Activated CD4-positive, alpha-beta T cell treated with anti-CD3 and anti-CD28 coated beads for 48 hours (primary cell): Measurements from ENCODE around the gene PAX5.
"Not testable (repeated sequence)": the region's sequence is repeated elsewhere in the genome, so short reads cannot be mapped to it uniquely, and the experiment has no call there.

Experiments used
- DNase-seq: peaks from one replicate; pipeline ENCODE4 v3.0.0-alpha.2; 2020

Gene PAX5

GRCh38 chr9:36874921-36875320 is 159.1 kb downstream of the PAX5 start:
- DNase-seq, result no peak

DNA sequence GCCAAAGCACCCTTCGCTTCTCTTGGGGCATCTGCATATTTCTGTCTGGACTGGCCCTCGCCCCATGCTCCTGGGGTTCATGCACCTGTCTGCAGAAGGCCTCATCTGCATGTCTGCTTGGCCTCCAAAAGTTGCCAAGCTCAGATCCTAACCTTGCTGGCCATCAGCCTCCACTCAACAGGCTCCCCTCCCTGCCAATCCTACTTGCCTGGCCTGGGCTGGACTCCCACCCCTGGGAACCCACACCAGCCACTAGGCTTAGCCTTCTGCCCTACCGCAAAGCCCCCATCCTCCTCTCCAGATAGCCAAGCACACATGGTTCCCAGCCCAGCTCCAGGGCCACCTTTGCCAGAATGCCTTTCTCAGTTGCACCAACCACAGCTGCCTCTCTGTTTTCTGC is 159.8 kb downstream of the PAX5 start:
- DNase-seq, result no peak

DNA sequence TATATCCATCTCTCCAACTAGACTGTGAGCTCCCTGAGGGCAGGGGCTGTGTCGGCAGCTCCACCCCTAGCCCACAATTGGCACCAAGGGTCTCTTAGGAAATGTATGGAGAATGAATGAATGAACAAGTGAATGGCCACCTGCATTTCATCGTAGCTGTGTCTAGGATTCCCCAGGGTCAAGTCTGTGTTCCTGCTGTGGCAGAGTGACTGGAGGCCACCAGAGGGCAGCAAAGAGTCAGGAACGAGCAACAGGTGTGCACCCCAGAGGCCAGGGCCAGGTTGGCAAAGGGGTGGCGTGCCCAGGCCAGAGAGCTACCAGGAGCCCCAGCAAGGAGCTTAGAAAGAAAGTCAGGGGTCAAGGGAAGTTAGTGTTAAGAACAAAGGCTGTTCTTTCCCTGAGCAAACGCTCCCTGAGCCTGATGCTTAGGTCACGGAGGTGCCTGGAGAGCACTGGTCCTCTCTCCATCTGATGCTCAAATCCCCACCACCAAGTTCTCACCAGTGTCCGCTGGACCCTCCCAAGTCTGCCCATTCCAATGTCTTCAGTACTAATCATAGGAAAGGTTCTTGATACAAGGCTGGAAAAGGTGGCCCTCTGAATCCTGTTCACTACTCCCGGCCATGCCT is 160.7 kb downstream of the PAX5 start:
- peak; percentile 86 for DNase-seq

DNA sequence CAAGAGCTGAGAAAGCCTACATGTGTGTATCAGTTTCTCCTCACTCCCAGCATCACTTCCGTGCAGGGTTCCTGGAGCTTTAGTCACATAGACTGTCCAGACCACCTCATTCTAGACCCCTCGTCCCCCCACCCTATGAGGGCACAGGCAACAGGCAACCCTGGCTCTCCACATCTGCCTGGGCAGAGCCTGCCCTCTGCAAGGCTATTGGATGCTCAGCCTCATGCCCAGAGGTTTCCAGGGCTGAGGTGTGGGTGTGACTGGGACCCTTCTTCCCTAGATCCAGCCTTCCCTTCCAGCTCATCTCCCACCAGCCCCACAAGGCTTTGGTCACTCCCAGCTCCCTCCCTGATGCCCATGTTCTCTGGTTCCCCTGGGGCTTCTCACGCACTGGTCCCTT is 161.4 kb downstream of the PAX5 start:
- DNase-seq, result no peak

GRCh38 chr9:36871606-36872005 is 162.5 kb downstream of the PAX5 start:
- DNase-seq, result no peak

- no peak for DNase-seq
Observed at GRCh38 chr9:36870960-36871359, 163.1 kb downstream of the PAX5 start.

- DNase-seq, result not testable (repeated sequence)
Observed at GRCh38 chr9:36869605-36870004, 164.5 kb downstream of the PAX5 start.

- DNase-seq, result no peak
Observed at GRCh38 chr9:36868586-36869282, 165.3 kb downstream of the PAX5 start.

DNA sequence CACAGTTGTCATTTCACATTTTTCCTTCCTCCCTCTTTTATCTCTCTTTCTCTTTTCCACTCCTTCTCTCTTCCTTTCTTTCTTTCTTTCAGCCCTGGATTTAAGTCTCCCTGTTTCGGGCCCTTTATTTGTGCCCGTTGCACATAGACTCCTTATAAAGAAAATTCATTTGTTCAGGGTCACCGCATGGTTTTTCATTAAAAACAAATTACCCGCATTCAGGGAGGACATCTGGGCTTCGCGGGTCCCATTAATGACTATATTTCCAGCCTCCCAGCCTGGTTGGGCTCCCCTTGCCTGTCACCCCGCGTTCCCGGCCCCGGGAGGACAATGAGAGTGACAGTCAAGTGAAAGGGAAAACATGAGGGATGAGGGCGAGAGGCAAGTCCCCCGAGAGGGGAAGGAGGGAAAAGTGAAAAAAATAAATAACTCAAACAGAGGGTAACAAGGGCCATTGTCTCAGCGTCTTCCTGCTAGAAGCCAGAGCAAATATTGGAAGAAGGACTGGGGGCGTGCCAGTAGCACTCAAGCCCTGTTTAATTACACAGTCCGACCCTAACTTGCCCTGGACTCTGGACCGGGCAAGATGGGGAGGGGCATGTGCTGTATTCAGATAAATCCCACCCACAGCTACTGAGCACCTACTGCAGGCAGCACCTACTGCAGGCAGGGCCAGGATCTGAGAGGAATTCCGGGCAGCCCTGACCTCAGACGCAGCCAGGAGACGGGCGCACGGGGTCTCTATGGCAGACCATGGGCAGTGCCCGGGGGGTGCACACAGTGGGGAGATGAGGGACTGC is 166.2 kb downstream of the PAX5 start:
- DNase-seq, result no peak

DNA sequence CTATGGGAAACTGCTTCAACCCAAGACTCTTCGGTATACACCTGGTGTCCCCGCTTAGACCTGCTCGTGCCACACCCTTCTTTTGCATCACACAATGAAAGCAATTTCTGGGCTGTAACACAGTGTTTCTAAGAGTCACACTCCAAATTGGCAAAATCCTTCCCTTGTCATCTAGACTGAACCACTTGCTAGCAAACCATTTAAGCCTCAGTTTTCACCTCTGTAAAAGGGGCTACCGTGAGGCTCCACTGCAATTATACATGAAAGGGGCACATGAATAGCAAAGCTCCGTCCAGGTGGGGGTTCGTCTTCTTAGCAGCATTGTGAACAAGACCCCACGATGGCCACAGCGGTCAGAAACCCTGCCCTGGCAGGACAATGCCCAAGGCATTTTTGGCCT is 166.8 kb downstream of the PAX5 start:
- no peak for DNase-seq

DNA sequence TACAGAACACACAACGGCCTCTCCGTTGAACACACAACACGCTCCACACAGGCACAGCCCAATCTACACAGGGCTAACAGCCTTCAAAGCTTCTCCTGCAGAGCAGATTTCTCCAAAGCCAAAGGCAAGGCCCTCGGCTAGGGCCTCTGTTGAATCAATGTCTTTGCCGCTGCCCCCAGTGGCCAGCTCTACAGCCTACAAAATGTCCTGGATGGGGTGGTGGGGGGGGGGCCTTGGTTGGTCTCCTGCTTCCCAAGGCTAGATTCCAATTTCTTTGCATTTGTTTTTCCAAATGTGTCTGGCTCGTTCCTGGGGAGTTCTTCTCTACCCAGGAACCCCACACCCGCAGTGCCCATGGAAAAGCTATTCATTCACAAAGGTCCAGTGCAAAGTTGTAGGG is 167.2 kb downstream of the PAX5 start:
- no peak for DNase-seq

DNA sequence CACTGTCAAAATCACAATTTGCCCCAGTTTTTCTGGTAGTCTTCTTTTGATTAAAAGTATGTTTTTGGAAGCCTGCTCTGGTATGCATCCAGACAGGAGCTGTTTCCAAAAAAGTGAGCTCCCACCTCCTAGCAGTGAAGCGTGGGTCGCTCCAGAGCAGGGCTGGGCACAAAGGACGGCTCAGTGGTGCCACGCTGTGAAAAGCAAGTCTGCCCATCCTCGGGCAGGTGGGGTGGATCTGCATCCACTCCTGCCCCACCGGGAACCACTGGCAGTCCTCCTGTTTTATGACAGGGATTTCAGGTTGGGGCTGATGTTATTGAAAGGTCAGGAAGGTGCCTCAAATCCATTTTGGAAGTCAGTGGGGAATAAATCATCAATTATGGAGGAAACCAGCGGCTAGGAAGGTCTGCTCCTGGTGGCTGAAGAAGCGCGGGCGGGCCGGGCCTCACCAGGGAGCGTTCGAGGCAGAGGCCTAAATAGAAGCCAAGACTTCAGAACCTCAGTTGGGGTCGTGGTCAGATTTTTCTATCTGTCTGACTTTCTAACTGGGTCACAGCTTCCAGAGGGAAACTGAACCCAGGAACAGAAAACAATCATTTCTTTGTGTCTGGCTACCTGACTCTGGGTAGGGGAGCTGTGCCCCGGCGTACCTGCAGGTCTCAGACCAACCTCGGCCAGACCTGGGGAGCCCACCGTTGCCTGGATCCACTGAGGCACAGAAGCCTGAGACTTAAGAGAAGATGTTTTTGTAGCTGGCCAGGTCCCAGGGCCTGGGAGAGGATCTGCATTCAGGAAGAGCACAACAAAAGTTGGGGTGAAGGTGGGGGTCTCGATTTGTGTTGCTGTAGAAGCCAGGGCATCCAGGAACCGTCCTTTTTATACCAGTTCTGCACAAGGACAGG is 168.1 kb downstream of the PAX5 start:
- no peak for DNase-seq

DNA sequence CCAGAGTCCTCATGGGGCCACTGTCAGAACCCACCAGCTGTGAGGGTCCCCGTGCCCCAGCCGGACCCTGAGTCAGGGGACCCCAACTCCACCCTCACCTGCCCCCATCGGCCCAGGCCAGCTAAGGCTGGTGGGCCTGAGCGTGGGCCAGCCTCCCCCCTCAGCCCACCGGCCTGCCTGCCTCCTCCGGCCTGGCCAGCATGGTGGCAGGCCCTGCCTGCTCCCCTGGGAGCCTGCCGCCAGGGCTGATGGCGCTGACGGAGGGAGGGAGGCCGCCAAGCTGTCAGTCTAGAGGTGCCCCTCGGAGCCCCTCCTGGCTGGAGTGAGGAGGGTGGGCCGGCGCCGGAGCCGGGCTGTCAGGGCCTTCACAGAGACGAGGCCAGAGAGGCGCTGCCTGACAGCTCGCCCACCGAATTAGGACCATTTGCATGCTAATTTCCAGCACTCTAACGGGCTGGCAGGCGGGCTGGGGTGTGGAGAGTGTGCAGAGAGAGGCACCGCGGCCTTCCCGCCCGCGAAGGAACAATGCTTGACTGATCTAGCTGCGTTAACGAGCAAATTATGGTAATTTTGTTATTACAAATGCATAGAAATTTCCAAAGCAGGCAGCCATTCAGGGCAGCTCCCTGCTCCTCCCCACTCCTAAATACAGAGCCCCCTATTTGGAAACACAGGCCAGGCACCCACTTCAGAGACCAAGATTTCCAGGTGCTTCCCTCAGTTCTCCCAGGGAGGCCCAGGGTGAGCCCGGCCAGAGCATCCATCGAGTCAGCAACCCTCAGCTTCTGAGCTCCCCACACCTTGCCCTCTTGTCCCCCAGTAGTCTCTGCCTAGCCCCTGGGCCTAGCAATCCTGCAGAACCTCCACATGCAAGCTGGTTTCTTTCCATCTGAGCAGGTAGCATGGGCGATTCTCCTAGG is 169.3 kb downstream of the PAX5 start:
- DNase-seq, result no peak

- DNase-seq, result peak; percentile 11
Observed at GRCh38 chr9:36862206-36863145, 171.6 kb downstream of the PAX5 start.

- no peak for DNase-seq
Observed at GRCh38 chr9:36861528-36862205, 172.4 kb downstream of the PAX5 start.

- DNase-seq, result no peak
Observed at GRCh38 chr9:36858805-36859375, 175.2 kb downstream of the PAX5 start.

DNA sequence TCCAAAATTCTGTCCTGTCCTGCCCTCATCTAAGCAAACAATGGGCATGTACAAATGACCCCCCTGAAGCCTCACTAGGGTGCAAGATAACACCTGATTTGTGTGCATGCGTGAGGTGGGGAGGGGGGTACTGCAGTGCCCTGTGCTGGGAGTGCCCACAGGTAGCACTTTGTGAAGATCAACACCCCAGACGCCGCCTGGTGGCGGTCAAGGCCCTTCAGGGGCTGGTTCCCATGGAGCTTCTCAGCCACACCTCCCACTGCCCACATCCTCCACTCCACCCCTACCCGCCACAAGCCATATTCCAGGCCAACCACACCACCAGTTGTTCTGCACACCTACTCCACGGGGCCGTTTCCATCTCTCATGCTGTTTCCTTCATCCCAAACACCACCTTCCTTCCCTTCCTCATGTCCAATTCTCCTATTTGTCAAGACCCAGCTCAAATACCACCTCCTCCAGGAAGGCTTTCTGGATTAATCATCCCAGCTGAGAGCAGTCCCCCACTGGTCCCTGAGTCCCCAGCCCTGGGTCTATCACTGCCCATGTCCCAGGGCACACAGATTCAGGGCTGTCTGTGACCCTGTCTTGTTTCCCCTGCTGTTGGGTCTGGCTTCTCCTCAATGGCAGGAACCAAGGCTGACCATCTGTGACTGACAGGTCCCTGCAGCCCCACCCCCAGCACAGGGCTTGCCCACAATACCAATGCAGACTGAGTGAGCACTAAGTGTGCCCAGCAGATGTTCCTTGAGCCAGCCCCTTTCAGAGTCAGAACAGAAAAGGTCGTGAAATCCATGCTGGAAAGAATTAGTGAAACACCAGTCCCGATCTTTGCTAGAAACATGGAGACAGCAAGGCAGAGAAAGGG is 178.4 kb downstream of the PAX5 start:
- peak; percentile 54 for DNase-seq

GRCh38 chr9:36854751-36855150 is 179.3 kb downstream of the PAX5 start:
- DNase-seq, result no peak

- DNase-seq, result no peak
Observed at GRCh38 chr9:36854034-36854433, 180.0 kb downstream of the PAX5 start.
